Measurements from ENCODE around the gene LGMN.

GRCh38 chr14:92704036-92704804, 44.2 kb downstream of the LGMN start:
- TF ChIP-seq GATA2 (IDR thresholded peaks at IDR 0.05; ENCODE audit: low read depth, low read length) (no peak), GATA3 (IDR thresholded peaks at IDR 0.05; ENCODE audit: low read depth, low read length) (no peak)
